T-helper 2 cell (primary cell): ENCODE data around the gene PITX3.
A peak's percentile ranks its signal among the peaks of the same experiment; 100 is the strongest.

ENCODE experiments used
- DNase-seq, 5 experiments: peaks; one replicate each; pipeline versions ENCODE4 v3.0.0 to v3.0.0-alpha.2; 2012 to 2022
- total RNA-seq, 2 donors: gene quantifications; one replicate each; lab custom pipeline; 2026; lab: John Stamatoyannopoulos, UW

Gene PITX3
- 0 to 0.20 reads per million in 2 donors for total RNA-seq

DNA sequence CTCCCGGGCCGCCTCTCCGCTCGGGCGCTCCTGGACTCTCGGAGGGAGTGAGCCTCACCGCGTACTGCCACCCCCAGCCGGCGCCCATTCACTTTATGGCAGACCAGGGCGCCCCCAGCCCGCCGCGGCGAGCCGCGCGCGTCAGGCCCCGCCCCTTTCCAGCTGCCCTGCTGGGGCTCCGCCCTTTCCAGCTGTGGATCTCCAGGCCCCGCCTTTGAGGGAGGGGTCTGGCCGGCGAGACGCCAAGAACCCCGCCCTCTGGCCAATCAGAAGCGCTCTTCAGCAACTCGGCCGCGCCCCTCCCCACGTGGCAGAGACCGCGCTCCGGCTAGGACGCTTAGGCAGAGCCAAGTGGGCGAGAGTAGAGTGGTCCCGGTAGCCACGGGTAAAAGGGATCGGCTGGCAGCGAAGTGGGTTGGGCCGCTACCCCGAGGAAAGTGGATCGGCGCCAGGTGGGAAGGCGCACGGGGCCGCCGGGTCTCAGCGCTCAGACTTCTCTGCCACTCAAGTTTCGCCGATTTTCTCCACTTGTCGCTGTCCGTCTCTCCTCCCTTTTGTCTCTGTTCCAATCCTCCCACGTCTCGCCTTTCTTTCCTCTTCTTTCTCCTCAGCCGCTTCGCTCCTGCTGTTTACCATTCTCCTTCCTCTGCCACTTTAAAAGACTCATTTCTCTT lies at the start of gene PITX3:
PITX3 (minus strand) TSS at position 69 of the 674 bp plus-strand sequence. CDS start 9,432 bp downstream, outside the sequence.
- DNase-seq, result peak; percentile 80 to 93 (median 87)

DNA sequence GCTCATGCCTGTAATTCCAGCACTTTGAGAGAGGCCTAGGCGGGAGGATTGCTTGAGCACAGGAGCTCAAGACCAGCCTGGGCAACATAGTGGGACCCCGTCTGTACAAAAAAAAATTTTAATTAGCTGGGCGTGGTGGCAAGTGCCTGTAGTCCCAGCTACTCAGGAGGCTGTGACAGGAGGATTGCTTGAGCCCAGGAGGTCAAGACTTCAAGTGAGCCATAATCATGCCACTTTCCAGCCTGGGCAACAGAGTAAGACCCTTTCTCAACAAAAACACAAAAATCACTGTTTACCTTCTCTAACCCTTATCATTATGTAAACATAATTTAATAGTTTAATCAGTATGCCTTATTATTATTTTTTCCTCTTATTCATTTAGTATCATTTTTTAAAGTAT lies 48.5 kb upstream of the PITX3 start:
- no peak for DNase-seq

- no peak for DNase-seq
These were observed 48.0 kb upstream of the PITX3 start for GRCh38 chr10:102289356-102289755.

GRCh38 chr10:102287991-102288390 lies 46.7 kb upstream of the PITX3 start:
- no peak for DNase-seq

GRCh38 chr10:102287538-102287937 lies 46.2 kb upstream of the PITX3 start:
- DNase-seq, result no peak

DNA sequence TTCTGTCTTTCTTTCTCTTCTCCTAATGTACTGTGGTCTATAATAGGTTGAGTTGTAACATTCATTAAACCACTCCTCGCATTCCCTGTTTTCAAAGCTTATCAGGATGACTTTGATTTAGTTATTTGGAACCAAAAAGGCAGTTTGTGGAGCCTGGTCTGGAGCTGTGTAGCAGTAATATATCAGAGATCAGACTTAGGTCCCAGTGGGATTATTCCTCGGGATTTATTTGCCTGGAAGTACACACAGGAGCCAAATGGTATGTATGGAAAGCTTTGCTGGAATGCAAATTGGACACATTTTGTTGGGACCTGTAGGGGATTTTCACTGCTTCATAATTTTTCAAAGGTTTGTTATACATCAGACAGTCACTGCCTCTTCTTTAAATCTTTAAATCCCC lies 44.9 kb upstream of the PITX3 start:
- no peak for DNase-seq

GRCh38 chr10:102285133-102285532 lies 43.8 kb upstream of the PITX3 start:
- DNase-seq, result no peak

GRCh38 chr10:102284531-102284930 lies 43.2 kb upstream of the PITX3 start:
- DNase-seq, result no peak

- DNase-seq, result peak in 1 of 5 experiments; percentile 20
These were observed 42.6 kb upstream of the PITX3 start for GRCh38 chr10:102283890-102284289.

GRCh38 chr10:102283488-102283887 lies 42.2 kb upstream of the PITX3 start:
- no peak for DNase-seq

DNA sequence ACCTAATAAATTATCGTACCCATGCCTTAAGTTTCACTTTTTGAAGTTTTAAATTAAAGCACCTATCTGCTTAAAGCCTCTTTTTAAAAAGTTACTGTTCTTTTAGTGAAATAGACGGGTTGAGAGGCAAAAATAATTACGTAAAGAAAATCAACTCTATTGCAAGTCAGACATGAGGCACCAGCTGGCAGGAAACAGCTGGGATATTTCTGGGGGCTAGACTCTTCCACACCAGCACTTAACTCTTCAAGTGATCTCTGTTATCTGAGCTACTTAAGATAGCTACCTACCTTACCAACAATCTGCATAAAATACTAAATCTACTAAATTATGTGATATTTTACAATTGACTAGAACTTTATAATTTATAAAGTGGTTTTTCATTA lies 39.8 kb upstream of the PITX3 start:
- DNase-seq, result no peak

GRCh38 chr10:102280397-102281101 lies 39.2 kb upstream of the PITX3 start:
- DNase-seq, result no peak

- DNase-seq, result no peak
These were observed 37.8 kb upstream of the PITX3 start for GRCh38 chr10:102279104-102279503.

DNA sequence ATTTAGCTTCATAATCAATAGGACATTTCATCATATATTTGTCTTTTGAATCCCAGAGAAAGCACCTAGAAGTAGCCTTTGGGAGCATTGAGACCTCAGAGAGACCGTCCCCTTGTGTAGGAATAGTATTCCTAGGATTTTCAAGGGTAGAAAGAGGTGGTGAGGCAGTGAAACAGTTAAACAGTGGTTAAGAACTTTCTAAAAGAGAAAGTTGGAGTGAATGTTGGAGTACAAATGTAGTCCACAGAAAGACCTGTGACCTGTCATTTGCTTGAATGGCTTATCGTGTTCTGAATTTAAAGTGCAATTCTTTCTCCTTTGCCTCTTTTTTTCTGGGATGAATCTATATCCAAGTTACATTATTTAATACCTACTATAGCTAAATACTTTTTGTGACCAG lies 34.0 kb upstream of the PITX3 start:
- DNase-seq, result no peak

- DNase-seq, result no peak
These were observed 32.8 kb upstream of the PITX3 start for GRCh38 chr10:102274062-102274461.

DNA sequence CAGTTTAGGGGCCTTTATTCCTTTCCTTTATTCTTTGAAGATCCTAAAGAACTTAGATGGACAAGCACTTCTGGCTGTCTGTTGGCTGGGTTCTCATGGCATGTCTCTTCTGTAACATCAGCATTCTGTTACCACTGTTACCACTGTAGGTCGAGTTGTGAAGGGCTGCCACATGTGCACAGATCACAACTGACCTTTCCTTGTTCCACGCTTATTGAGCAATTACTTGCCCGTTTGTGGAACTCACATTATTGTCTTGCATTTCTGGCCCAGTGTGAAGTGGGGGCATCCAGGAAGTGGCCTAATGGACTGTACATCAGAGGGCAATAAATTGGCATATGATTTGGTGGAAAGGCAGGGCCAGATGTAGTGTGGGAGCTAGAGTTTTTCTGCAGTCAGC lies 27.7 kb upstream of the PITX3 start:
- no peak for DNase-seq

DNA sequence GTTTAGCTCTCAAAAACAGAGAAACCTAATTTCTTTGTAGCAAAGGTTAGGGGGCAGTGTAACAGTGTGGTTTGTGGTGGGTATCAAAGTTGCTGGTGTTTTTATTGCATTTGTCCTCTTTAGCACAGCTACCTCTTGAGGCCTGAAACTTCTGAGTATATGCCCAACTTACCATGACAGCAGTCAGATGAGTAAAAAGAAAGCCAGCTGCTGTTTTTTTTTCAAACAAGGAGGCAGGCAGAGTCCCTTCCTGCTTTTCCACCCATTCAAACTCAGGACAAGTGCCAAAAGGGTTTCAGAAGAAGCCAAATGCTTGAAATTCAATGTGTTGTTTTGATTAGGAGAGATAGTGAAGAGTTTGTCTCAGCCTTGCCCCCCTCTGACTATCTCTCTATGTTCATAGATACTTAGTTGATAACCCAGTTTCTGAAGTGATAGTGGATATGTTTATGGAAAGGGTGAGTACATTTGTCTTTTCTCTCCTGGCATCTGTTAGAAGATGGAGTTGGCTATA lies 27.1 kb upstream of the PITX3 start:
- peak in 1 of 5 experiments; percentile 47 for DNase-seq

GRCh38 chr10:102267748-102268147 lies 26.4 kb upstream of the PITX3 start:
- DNase-seq, result no peak

DNA sequence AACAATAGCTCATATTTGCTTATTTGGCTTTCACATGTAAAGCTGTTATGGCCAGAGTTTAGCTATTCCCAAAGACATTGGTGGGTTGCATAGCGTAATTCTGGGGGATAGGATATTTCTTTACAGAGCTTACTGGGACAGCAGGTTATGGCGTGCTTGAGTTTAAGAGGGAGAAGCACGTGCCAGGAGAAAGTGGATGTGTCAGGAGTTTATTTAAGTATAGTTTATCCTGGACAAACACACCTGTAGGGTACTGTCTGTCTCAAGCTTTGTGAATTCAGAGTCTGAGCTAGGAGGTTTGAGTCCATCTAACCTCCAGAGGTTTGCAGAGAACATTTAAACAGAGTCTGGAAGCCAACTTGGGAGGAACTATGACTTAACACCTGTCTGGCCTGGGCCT lies 25.4 kb upstream of the PITX3 start:
- no peak for DNase-seq

- no peak for DNase-seq
These were observed 23.1 kb upstream of the PITX3 start for GRCh38 chr10:102264371-102264770.

- no peak for DNase-seq
These were observed 21.5 kb upstream of the PITX3 start for GRCh38 chr10:102262744-102263370.

DNA sequence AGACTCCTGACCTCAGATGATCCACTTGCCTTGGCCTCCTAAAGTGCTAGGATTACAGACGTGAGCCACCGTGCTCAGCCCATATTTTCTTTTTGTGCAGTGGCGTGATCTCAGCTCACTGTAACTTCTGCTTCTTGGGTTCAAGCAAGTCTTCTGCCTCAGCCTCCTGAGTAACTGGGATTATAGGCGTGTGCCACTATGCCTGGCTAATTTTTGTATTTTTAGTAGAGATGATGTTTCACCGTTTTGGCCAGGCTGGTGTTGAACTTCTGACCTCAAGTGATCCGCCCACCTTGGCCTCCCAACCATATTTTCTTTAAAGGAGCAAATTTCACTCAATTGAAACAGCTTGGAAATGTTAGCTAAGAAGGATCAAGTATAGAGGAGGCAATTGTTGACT lies 20.5 kb upstream of the PITX3 start:
- no peak for DNase-seq

DNA sequence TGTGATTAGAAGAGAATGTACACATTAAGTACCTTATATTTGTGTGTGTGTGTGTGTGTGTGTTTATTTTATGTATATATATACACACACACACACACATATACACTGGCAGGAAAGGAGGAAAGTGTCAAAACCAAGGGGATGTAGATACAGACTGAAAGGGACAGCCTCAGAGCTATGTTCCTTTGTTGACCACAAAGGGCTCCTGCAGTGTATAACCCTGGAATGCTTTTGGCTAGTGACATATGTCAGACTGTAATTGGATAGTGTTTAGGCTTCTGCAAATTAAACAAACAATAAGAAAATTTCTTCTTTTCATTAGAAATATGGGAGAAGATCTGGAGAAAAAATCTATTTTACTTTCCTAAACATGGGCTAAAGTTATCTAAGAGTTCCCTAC lies 19.9 kb upstream of the PITX3 start:
- no peak for DNase-seq

DNA sequence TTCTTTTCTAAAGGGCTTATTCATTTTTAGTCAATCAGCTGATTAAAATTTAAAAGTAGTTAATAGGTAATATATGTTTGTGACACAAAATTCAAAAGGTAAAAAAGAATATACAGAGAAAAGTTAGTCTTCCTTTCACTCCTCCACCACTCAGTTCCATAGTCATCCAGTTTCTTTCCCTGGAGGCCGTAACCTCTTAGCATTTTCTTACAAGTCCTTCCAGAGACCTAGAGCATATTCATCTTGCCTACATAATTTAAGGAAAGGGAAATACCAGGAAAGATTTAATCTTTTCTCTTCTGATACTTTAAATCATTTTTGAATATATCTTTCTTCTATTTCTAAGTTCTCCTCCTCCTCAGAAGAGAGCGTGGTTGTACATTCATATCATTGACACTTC lies 14.1 kb upstream of the PITX3 start:
- no peak for DNase-seq
